ENCODE measurements around the gene FAM83G.
A peak's percentile ranks its signal among the peaks of the same experiment; 100 is the strongest.
"Not testable (repeated sequence)": the region's sequence is repeated elsewhere in the genome, so short reads cannot be mapped to it uniquely, and the experiment has no call there.

FAM83G gene

GRCh38 chr17:19004421-19005136 is at the start of gene FAM83G:
FAM83G (minus strand) TSS chr17:19004764; CDS start chr17:19004041, 723 bp downstream.
- peak; percentile 83 for DNase-seq

- DNase-seq, result not testable (repeated sequence)
Measured at GRCh38 chr17:19048826-19049225, 44.3 kb upstream of the FAM83G start.

GRCh38 chr17:19047510-19047909 is 42.9 kb upstream of the FAM83G start:
- DNase-seq, result not testable (repeated sequence)

- DNase-seq, result not testable (repeated sequence)
Measured at GRCh38 chr17:19046782-19047375, 42.3 kb upstream of the FAM83G start, which contains the start of gene GRAP. GRAP (minus strand) TSS chr17:19046957; CDS start chr17:19046926, 31 bp downstream.

- DNase-seq, result not testable (repeated sequence)
Measured at GRCh38 chr17:19044643-19045042, 40.1 kb upstream of the FAM83G start.

- not testable (repeated sequence) for DNase-seq
Measured at GRCh38 chr17:19043032-19043431, 38.5 kb upstream of the FAM83G start.

GRCh38 chr17:19042369-19042768 is 37.8 kb upstream of the FAM83G start:
- not testable (repeated sequence) for DNase-seq

- DNase-seq, result not testable (repeated sequence)
Measured at GRCh38 chr17:19041871-19042270, 37.3 kb upstream of the FAM83G start.

GRCh38 chr17:19040350-19040749 is 35.8 kb upstream of the FAM83G start:
- DNase-seq, result not testable (repeated sequence)

- DNase-seq, result not testable (repeated sequence)
Measured at GRCh38 chr17:19038730-19039129, 34.2 kb upstream of the FAM83G start.

GRCh38 chr17:19038007-19038406 is 33.4 kb upstream of the FAM83G start:
- not testable (repeated sequence) for DNase-seq

GRCh38 chr17:19037547-19037946 is 33.0 kb upstream of the FAM83G start:
- not testable (repeated sequence) for DNase-seq

GRCh38 chr17:19036186-19036585 is 31.6 kb upstream of the FAM83G start:
- DNase-seq, result not testable (repeated sequence)

- not testable (repeated sequence) for DNase-seq
Measured at GRCh38 chr17:19032377-19032988, 27.9 kb upstream of the FAM83G start.

- DNase-seq, result not testable (repeated sequence)
Measured at GRCh38 chr17:19031729-19032128, 27.2 kb upstream of the FAM83G start.

- not testable (repeated sequence) for DNase-seq
Measured at GRCh38 chr17:19030771-19031449, 26.3 kb upstream of the FAM83G start.

- DNase-seq, result not testable (repeated sequence)
Measured at GRCh38 chr17:19029740-19030139, 25.2 kb upstream of the FAM83G start.

- DNase-seq, result not testable (repeated sequence)
Measured at GRCh38 chr17:19028671-19029070, 24.1 kb upstream of the FAM83G start.

- no peak for DNase-seq
Measured at GRCh38 chr17:19024101-19025078, 19.8 kb upstream of the FAM83G start.

- DNase-seq, result no peak
Measured at GRCh38 chr17:19023209-19023999, 18.8 kb upstream of the FAM83G start.

- no peak for DNase-seq
Measured at GRCh38 chr17:19022747-19023146, 18.2 kb upstream of the FAM83G start.
